Activated T-cell treated with anti-CD3 and anti-CD28 coated beads for 24 hours (primary cell): Measurements from ENCODE around the gene EFHD2.
A peak's percentile ranks its signal among the peaks of the same experiment; 100 is the strongest.
"Not testable (repeated sequence)": the region's sequence is repeated elsewhere in the genome, so short reads cannot be mapped to it uniquely, and the experiment has no call there.

Source experiments
- DNase-seq: peaks from one replicate; pipeline ENCODE4 v3.0.0-alpha.2; 2020; ENCODE audit warnings: low read depth

EFHD2 gene

DNA sequence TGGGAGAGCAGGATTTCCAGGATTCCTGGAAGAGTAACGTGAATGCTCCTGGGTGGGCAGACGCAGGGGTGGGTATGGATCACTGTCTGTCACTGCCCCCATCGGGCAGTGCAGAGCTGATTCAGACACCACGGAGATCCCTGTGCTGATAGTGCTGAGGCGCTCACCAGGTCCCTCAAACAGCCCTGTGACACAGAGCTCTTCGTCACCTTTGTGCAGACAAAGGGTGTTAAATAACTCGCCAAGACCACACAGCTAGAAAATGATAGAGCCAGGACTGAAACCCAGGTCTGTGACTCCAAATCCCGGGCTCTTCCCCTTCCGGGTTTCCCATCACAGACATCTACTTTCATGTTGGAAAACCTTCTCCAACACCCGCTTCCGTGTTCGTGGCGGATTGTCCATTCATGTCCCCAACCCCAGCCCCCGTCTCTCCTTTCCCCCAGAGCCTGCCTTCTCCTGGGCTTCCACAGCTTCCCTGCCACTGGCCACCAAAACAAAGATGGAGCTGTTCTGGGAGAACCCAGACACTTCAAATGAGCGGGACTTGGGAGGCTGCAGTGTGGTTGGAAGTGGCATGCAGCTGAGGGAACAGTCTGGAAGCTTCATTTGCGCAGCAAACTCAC is 2.6 kb downstream of the EFHD2 start:
- DNase-seq, result no peak

DNA sequence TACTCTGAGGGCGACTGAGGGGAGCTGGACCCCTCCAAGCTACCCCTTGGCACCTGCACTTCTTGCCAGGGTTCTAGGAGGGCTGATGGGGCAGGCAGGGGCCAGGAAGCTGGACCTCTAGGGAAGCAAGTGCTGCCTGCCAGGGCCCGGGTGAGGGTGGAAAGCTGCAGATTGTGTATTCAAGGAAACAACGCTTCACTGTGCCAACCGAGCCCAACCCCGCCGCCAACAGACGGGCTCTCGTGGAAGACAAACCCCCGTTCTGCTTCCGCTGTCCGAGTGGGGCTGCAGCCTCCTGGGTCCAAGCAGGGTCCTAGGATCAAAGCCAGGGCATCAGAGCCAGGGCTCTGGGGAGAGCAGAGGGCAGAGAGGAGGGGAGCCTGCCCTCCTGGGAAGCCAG is 3.2 kb downstream of the EFHD2 start:
- DNase-seq, result no peak

DNA sequence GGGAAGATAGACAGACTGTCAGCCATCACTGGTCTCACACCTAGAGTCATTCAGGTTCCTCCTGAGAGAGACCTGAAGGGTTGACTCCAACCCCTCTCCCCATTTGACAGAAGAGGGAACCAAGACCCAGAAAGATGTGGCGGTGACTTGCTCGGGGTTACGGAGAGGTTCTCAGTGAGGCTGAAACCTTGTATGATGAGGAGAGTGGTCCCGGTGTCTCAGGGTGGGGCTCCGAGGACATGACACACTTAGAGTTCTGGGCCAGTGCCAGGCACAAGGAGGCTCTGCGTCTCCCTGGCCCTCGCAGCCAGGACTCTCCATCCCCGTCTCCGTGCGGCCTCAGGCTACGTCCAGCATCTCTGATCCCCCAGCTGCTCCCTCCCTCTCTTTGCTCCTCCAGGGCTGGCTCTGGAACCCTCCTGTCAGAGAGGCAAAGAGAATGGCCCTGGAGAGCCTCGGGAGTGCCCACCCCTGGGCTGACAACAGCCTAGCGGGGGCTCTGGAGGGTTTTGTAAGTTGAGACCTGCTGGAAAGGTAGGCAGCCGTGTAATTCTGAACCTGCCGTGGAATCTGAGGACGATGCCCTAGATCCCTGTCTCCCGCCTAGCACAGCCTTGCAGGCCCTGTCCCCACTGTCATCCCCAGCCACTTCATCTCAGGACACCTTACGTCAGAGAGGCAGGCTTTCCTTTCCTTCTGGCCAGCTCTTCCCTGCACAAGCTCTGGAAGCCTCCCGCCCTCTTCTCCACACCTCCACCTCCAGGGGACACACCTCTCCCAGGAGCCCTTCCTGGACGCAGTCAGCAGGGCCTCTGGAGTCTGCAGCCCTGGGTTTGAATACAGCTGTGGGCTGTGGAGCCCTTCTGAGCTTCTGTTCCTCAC is 4.1 kb downstream of the EFHD2 start:
- DNase-seq, result no peak

DNA sequence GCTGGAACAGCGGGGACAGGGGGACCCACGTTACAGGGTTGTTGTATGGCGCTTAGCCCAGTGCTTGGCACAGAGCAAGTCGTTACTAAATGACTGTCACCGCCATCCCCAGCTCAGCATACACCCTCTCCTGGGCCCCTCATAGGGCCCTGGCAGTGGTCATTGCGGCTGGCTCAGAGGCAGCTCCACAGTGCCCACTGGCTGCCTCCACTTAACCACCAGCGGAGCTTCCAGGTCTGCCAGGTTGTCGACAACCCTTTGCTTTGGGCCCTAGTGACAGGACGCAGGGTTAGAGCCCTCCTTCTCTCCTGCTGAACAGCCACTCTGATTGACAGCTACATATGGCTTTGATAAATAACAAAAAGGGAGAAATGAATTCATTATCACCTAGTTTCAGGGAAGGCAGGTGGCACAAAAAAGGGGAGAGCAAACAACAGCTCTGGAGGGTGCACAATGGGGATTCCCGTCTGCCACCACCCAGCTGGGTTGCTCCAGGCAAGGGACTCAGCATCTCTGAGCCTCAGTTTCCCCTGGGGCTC is 4.8 kb downstream of the EFHD2 start:
- DNase-seq, result no peak

DNA sequence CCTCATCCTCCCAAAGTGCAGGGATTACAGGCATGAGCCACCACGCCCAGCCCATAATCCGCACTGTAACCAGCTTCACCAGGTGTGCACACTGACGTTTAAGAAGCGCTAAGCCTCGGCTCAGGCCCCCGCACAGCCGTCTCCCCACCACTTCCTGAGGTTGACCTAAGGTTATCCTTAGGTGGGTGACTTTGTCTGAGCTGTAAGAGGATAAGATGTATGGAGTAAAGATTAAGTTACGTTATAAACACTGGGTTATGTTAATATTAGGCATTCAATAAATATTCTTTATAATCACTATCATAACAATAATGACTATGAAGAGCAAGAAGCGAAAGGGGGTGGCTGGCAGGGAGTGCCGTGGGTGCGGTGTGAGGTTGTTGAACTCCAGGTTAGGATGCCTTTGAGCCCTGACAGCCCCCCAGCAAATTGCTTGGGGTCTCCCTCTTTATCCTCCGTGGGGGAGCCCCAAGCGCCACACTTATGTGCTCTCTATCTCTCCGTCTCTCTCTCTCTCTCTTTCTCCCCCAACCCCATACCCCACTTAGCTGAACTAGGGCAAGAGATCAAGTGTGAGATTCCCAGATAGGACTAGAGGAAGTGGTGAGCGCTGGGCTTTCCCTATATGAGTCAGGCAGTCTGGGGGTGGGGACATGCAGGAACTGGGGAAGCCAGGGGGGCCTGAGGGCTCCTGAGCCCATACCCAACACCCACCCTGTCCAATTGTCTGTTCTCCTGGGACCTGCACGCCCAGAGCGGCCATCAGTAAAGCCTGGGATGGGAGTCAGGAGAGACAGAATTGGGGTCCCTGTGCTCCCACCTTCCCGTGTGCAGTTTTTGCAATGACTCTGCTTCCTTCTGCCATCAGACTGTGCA is 7.6 kb downstream of the EFHD2 start:
- peak; percentile 54 for DNase-seq

DNA sequence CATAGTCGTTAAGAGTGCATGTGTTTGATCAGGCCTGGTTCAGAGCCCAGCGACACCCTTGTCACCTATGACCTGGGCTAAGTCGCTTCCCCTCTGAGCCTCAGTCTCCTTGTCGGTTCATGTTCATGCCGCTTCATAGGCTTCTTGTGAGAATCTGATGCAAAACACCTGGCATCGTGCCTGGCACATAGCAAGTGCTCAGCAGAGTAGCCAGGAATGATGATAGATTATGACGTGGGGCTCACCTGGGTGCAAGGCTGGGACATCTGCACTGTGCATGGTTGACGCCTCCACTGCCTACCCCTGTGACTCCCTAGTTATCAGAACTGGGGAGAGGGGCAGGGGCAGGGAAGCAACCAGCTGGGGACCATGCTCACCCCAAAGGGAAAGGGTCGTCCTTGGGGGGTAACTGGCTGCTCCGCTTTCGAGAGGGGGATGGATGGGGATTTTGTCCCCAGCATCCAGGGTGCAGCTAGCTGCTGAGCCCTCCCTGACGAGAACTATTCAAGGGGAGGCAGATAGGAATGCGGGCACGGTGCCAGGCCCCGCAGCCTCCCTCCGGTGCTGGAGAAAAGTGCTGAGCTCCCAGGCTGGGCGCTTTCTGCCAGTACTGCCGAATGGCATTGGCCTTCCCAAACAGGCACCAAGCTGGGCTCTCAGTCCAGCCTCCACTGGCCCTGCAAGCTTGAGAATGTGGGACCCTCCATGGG is 9.3 kb downstream of the EFHD2 start:
- DNase-seq, result no peak

DNA sequence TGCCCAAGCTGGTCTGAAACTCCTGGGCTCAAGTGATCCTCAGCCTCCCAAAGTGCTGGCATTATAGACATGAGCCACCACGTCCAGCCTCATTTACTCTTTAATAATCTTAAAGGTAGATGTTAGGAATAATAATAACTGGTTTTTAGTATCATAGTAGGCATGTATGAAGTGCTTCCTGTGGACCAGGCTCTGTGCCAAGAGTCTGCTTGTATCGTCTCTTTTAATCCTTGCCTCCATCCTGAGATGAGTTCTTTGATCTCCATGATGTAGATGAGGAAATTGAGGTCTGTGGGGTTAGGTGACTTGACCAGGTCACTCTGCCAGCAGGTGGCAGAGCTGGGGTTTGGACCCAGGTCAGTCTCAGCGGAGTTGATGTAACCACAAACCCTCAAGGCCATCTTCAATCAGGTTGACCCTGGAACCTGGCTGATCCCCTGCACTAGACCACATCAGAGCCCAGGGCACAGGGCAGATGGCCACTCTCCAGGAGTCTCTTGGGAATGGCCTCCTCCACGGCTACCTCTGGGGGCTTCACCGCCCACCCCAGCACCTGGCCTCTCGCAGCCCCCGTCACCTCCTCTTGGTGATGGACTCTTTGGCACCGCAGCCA is 11.3 kb downstream of the EFHD2 start:
- DNase-seq, result no peak

DNA sequence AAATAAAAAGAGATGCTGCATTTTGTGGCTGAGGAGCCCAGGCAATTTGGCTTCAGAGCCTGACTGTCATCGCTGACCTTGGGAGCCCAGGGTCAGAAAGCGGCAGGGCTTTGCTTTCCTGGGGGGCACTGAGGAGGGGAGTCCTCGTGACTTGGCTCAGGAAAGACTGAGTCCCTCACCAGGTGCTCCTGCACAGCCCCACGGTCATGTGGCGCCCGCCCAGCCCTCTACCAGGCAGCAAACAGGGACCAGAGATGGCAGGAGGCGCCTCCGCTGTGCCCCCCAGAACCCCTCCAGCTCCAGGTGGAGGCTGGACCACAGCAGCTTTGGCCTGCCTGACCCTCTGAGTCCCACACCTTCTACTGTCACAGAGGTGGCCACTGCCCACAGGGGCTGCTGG is 13.2 kb downstream of the EFHD2 start:
- DNase-seq, result no peak

DNA sequence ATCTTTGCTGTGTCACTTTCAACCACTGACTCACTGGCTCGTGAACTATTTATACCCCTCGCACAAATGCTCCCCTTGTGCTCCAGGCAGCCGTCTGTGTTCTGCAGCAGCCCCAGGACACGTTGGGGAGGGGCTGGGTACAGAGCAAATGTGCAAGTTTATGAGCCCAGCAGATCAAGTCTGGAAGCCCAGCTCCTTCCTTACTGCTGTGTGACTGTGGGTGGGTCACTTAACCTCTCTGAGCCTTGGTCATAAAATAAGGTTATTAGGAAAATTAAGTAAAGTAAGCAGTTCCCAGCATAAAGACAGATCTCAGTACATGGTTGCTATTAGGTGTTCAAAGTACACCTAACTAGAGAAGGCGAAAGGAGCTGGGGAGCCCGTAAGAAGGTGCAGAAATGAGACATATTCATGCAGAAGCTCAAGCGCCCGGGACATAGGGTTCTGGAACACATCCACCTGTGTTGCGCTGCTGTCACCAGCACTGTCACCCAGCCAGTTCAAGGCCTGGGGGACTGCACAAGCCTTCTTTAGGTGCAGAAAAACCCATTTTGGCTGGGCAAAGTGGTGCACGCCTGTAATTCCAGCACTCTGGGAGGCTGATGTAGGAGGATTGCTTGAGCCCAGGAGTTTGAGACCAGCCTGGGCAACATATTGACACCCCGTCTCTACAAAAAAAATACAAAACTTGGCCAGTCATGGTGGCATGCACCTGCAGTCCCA is 13.8 kb downstream of the EFHD2 start:
- no peak for DNase-seq

DNA sequence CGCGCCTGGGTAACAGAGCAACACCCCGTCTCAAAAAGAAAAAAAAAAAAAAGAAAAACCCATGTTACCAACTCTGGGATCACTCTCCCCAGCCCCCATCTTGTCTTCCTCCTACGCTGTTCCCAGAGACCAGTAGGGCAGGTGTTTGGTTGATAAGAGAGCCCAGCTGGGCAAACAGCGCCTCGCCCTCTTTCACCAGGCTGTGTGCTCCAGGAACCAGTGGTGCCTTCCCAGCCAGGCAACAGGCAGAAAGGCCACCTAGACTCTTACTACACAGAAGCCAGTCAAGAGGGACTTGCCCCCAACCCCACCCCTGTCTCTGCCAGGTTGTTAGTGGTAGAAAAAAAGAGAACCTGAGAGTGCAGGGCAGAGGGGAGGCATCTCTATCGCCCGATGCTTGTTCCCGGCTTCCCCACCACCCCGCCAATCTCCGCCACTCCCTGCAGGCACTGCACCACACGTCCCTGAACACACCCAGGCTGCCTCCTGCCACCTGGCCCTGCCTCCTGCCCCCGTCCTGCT is 14.5 kb downstream of the EFHD2 start:
- no peak for DNase-seq

DNA sequence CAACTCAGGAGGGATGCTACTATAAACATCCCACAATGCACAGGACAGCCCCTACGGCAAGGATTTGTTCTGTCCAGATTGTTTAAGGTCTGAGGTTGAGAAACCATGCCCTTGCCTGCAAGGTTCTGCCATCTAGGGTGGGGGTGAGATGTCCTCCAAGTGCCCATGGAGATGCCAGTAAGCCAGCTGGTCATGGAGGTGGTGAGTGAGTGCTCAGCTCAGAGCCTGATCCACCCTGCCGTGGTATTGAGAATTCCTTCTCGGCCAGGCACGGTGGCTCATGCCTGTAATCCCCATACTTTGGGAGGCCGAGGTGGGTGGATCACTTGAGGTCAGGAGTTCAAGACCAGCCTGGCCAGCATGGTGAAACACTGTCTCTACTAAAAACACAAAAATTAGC is 15.3 kb downstream of the EFHD2 start:
- no peak for DNase-seq

DNA sequence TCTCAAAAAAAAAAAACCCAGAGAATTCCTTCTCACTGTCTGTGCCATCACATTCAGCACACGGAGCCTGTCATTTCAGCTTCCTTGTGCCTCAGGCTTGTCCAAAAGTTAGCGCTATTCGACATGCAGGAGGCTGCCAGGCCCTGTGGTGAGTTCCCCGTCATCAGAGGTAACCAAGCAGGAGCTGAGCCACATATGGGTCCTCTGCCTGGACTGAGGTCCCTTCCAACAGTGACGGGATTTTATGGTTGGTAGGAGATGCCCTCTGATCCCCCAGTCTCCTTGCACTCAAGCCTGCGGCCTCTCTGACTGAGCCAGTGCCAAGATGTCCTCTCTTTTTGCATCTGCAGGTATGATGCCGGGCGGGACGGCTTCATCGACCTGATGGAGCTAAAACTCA is 15.8 kb downstream of the EFHD2 start:
- DNase-seq, result no peak

DNA sequence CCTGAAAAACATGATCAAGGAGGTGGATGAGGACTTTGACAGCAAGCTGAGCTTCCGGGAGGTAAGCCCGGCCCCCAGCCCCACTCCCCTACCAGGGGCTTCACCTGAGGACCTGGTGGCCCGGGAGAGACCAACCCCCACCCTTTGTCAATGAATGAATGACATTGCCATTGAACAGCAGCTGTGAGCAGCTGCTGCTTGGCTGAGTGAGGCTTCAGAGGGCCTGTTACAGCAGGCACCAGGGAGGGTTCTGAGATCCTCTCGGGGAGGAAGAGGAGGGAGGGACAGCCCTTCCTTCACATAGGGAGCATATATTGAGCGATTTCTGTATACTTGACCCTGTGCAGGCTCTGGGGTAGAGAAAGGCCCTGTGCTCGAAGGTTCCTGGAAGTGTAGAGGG is 16.3 kb downstream of the EFHD2 start:
- no peak for DNase-seq

DNA sequence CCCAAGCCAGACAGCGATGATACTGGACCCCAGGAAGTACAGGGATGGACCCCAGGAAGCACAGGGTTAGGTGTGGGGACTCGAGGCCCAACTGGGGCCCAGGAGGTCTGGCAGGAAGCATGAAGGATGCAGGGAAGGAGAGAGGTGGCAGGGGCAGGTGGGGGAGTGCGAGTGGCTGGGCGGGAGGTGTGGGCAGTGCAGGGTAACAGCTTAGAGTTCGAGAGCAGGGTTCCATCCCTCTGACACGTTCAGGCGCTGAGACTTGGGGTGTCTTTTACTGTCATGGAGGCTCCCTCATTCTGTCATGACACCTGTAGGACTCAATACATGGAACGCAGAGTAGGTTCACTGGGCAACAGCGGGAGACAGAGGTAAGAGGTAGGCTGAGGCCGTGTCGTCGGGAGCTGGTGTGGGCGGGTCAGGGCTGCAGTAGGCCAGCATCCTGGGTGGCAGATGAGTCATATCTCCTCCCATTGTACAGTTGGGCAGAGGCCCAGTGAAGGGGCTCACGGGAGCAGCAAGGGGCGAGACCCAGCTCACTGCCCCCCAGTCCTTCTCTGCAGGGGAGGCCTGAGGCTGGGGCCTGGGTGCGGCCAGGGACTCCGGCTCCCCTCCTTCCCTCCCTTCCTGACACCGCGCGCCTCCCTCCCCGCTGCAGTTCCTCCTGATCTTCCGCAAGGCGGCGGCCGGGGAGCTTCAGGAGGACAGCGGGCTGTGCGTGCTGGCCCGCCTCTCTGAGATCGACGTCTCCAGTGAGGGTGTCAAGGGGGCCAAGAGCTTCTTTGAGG is 17.0 kb downstream of the EFHD2 start:
- no peak for DNase-seq

DNA sequence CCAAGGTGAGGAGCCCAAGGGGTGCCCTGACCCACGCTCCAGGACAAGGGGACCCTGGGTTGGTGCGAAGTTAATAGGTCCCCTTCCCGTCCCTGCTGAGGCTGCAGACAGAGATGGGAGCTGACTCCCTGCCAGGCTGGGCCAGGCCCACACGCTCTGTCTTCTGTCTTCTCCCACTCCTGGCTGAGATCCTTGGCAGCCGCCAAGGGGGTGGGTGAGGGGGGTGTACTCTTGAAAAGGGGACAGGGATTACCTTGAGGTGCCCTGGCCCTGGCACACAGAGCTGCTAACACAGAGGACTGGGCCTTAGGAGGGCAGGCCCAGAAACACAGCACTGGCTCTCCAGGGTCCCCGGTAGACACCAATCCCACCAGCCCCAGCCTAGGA is 17.6 kb downstream of the EFHD2 start:
- no peak for DNase-seq

DNA sequence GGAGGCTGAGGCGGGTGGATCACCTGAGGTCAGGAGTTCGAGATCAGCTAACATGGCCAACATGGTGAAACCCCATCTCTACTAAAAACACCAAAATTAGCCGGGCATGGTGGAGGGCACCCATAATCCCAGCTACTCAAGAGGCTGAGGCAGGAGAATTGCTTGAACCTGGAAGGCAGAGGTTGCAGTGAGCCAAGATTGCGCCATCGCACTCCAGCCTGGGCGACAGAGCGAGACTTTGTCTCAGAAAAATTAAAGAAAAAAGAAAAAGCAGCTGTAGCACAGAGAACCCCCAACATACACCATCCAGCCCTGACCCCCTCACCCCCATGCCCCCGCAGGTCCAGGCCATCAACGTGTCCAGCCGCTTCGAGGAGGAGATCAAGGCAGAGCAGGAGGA is 18.6 kb downstream of the EFHD2 start:
- DNase-seq, result not testable (repeated sequence)

DNA sequence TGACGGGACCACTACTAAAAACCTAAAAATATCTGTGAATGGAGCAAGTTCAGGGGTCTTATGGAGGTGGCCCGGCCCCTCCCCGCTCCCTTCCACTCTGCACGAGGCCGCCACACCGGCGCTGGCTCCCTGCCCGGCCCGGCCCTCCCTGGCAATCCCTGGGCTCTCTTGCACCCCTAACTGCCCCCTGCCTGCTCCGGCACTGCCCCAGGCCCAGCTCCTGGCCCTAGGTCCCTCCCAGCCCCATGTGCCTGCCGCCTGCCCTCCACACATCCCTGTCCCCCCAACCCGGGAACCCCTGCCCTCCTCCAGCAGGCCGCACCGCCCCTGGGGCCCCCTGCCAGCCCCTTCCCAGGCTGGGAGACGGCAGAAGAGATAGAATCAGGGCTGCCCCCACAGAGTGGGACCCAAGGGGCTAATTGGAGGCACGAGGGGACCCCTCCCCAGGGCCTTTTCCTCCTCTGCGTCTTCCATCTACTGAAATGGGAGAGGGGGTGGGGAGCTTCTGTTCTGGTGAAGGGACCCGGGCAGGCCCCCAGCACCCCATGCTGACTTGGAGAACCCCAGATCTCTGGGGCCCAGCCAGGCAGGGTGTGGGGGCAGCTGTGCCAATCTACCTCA is 19.2 kb downstream of the EFHD2 start:
- DNase-seq, result no peak

DNA sequence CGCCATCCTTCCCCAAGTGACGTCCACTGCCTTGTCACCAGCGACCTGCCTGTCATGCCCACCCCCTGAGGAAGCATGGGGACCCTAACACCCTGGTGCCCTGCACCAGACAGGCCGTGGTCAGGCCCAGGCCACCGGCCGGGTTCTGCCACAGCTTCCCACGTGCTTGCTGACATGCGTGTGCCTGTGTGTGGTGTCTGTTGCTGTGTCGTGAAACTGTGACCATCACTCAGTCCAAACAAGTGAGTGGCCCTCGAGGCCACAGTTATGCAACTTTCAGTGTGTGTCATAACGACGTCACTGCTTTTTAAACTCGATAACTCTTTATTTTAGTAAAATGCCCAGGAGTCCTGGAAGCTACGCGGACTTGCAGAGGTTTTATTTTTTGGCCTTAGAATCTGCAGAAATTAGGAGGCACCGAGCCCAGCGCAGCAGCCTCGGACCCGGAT is 20.0 kb downstream of the EFHD2 start:
- no peak for DNase-seq
